Neural cell (in vitro differentiated cells): ENCODE results near the gene NFIX.

Source experiments
- EP300 ChIP-seq: fragments of 450-650 bp; conservative IDR thresholded peaks from 2 replicates; pipeline ENCODE4 v1.6.1; 2014; ENCODE audit warnings: antibody characterized with exemption, mild to moderate bottlenecking, moderate library complexity; ENCODE audit not compliant: poor library complexity, severe bottlenecking
- EZH2 ChIP-seq: fragments of 200-600, 300-800 bp; shearing (Covaris generic), sonication (generic); IDR thresholded peaks from 2 replicates; pipeline ENCODE4 v1.6.1; 2014; ENCODE audit warnings: antibody characterized with exemption, low read length, borderline replicate concordance, mild to moderate bottlenecking; ENCODE audit not compliant: insufficient read depth, poor library complexity, severe bottlenecking
- POLR2AphosphoS5 ChIP-seq: IDR thresholded peaks from 2 replicates; pipeline ENCODE4 v1.6.1; 2012
- RAD21 ChIP-seq: fragments of 450-650 bp; conservative IDR thresholded peaks from 2 replicates; pipeline ENCODE4 v1.6.1; 2014; ENCODE audit warnings: antibody characterized with exemption, mild to moderate bottlenecking, moderate library complexity
- TAF1 ChIP-seq: IDR thresholded peaks from 2 replicates; pipeline ENCODE4 v1.6.1; 2012; ENCODE audit warnings: low read depth
- TF ChIP-seq, protein P1 (sequence below): IDR thresholded peaks from 2 replicates; pipeline ENCODE4 v1.6.1; 2012; ENCODE audit warnings: borderline replicate concordance
- TF ChIP-seq, protein P2 (sequence below): fragments of 450-650 bp; IDR thresholded peaks from 2 replicates; pipeline ENCODE4 v1.5.1; 2014; ENCODE audit warnings: antibody characterized with exemption, mild to moderate bottlenecking, moderate library complexity; ENCODE audit not compliant: poor library complexity, severe bottlenecking

DNA sequence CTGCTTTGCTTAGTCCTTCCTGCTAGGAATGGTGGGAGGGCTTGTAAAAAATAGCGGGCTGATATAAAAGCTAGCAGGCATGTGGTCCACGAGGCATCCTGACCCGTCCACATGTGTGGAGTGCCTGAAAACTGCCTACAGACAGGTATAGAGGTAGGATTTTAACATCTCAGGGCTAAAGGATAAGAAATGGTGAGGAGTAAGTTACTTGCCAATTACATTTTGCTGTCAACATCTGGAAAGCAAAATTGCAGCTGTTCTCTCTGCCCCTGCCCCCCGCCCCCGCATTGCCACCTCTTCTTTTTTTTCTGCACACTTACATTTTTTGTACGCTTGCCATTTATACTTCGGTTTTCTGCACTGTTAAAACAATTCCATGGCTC is 21.0 kb downstream of the NFIX start:
- no peak for TF ChIP-seq TAF1
- TF ChIP-seq, protein P1, sequence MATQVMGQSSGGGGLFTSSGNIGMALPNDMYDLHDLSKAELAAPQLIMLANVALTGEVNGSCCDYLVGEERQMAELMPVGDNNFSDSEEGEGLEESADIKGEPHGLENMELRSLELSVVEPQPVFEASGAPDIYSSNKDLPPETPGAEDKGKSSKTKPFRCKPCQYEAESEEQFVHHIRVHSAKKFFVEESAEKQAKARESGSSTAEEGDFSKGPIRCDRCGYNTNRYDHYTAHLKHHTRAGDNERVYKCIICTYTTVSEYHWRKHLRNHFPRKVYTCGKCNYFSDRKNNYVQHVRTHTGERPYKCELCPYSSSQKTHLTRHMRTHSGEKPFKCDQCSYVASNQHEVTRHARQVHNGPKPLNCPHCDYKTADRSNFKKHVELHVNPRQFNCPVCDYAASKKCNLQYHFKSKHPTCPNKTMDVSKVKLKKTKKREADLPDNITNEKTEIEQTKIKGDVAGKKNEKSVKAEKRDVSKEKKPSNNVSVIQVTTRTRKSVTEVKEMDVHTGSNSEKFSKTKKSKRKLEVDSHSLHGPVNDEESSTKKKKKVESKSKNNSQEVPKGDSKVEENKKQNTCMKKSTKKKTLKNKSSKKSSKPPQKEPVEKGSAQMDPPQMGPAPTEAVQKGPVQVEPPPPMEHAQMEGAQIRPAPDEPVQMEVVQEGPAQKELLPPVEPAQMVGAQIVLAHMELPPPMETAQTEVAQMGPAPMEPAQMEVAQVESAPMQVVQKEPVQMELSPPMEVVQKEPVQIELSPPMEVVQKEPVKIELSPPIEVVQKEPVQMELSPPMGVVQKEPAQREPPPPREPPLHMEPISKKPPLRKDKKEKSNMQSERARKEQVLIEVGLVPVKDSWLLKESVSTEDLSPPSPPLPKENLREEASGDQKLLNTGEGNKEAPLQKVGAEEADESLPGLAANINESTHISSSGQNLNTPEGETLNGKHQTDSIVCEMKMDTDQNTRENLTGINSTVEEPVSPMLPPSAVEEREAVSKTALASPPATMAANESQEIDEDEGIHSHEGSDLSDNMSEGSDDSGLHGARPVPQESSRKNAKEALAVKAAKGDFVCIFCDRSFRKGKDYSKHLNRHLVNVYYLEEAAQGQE, result no peak
- TF ChIP-seq, protein P2, sequence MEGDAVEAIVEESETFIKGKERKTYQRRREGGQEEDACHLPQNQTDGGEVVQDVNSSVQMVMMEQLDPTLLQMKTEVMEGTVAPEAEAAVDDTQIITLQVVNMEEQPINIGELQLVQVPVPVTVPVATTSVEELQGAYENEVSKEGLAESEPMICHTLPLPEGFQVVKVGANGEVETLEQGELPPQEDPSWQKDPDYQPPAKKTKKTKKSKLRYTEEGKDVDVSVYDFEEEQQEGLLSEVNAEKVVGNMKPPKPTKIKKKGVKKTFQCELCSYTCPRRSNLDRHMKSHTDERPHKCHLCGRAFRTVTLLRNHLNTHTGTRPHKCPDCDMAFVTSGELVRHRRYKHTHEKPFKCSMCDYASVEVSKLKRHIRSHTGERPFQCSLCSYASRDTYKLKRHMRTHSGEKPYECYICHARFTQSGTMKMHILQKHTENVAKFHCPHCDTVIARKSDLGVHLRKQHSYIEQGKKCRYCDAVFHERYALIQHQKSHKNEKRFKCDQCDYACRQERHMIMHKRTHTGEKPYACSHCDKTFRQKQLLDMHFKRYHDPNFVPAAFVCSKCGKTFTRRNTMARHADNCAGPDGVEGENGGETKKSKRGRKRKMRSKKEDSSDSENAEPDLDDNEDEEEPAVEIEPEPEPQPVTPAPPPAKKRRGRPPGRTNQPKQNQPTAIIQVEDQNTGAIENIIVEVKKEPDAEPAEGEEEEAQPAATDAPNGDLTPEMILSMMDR, result no peak
- TF ChIP-seq RAD21, result no peak
- TF ChIP-seq POLR2AphosphoS5, result no peak
- TF ChIP-seq EZH2, result no peak
- no peak for TF ChIP-seq EP300
